ENCODE measurements around the gene LPAR1. TPM values are rescaled to one million over a fixed set of nuclear protein-coding genes. Genes with fewer than 3 reads are reported as not detected.

LPAR1 gene
- total RNA-seq, 1 experiment from 2014 or later, result 28.3 TPM

DNA sequence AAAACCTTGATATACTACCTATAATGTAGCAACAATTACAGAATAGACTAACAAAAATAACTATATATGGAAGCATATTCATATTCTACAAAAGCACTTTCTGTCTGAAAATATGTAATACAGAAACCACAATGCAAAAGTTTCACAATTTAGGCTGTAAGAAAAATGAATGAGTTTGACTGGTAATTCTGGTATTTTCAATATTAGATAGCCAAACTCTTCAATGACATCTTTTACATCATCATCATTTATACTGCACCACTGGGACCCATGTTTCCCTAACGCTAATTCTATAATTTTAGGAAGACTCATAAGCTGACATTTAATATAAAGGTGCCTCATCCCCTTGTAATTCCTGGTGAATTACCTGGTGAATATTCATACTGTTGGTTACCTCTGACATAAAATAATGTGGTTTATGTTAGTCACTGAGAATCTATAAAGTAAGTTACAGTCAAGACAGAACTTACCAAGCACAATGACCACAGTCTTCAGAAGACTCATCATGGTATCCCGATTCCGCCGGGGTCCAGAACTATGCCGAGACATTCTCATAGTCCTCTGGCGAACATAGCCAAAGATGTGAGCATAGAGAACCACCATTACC is 97.2 kb downstream of the LPAR1 start:
- no peak overlapping the region for H3K4me3 ChIP-seq (ENCODE audit: low read depth, low read length, poor library complexity, severe bottlenecking)
- CTCF ChIA-PET, result no interaction called here
- DNase-seq (ENCODE audit: low spot score), result no peak
- H3K27me3 ChIP-seq (replicated peaks; ENCODE audit: insufficient read depth, low read depth, low read length, poor library complexity), result no peaks in the 10 kb centered on the region
- no peaks in the 10 kb centered on the region for H3K9me3 ChIP-seq (ENCODE audit: low read depth, low read length, poor library complexity, severe bottlenecking)
- H3K27ac ChIP-seq (ENCODE audit: low read depth, low read length, poor library complexity, severe bottlenecking), result no peak overlapping the region
- TF ChIP-seq, protein P1, sequence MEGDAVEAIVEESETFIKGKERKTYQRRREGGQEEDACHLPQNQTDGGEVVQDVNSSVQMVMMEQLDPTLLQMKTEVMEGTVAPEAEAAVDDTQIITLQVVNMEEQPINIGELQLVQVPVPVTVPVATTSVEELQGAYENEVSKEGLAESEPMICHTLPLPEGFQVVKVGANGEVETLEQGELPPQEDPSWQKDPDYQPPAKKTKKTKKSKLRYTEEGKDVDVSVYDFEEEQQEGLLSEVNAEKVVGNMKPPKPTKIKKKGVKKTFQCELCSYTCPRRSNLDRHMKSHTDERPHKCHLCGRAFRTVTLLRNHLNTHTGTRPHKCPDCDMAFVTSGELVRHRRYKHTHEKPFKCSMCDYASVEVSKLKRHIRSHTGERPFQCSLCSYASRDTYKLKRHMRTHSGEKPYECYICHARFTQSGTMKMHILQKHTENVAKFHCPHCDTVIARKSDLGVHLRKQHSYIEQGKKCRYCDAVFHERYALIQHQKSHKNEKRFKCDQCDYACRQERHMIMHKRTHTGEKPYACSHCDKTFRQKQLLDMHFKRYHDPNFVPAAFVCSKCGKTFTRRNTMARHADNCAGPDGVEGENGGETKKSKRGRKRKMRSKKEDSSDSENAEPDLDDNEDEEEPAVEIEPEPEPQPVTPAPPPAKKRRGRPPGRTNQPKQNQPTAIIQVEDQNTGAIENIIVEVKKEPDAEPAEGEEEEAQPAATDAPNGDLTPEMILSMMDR (conservative IDR thresholded peaks at IDR 0.05; ENCODE audit: low read depth, low read length), result no peak
- no peak for TF ChIP-seq EZH2 (IDR thresholded peaks at IDR 0.05; ENCODE audit: borderline replicate concordance, low read depth, low read length, poor library complexity, severe bottlenecking)
- POLR2A ChIA-PET (ENCODE audit: low non-redundant PET), result no interaction called here
- intact Hi-C loops (cut with micrococcal nuclease; ENCODE audit: unreplicated experiment), result no loop called here
- H3K4me1 ChIP-seq (ENCODE audit: insufficient read depth, low read length, poor library complexity, severe bottlenecking), result peaks cover 4% of the 10 kb centered on the region
- H3K36me3 ChIP-seq (ENCODE audit: insufficient read depth, low read length, poor library complexity, severe bottlenecking), result peaks cover 19% of the 10 kb centered on the region
- no TSS peak for BruUV-seq (replicated peaks)

DNA sequence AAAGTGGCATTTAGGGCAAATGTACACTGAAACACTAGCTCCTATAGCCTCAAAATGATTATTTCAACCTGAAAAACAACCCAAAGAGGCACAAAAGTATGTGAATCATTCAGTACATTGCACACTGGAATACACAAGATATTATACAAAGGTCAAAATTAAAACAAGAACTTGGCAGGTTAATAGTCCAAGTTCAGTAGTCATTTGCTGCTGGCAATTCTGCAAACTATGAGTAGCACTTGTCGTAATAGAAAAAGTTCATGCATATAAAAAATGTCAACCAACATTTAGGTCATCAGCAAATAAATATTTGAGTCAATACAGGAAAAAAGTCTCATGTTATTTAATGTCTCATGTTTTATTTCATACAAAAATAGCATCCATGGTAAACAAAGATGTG is 98.7 kb downstream of the LPAR1 start:
- Histone ChIP-seq H3K27ac (ENCODE audit: low read depth, low read length, poor library complexity, severe bottlenecking) (no peak overlapping the region), H3K4me3 (ENCODE audit: low read depth, low read length, poor library complexity, severe bottlenecking) (no peak overlapping the region), H3K27me3 (replicated peaks; ENCODE audit: insufficient read depth, low read depth, low read length, poor library complexity) (no peaks in the 10 kb centered on the region), H3K36me3 (ENCODE audit: insufficient read depth, low read length, poor library complexity, severe bottlenecking) (peaks cover 19% of the 10 kb centered on the region), H3K4me1 (ENCODE audit: insufficient read depth, low read length, poor library complexity, severe bottlenecking) (peaks cover 4% of the 10 kb centered on the region), H3K9me3 (ENCODE audit: low read depth, low read length, poor library complexity, severe bottlenecking) (no peaks in the 10 kb centered on the region)
- intact Hi-C loops (cut with micrococcal nuclease; ENCODE audit: unreplicated experiment), result no loop called here
- BruUV-seq (replicated peaks), result no TSS peak
- ChIA-PET CTCF (no interaction called here), POLR2A (ENCODE audit: low non-redundant PET) (no interaction called here)
- DNase-seq (ENCODE audit: low spot score), result no peak
- TF ChIP-seq EZH2 (IDR thresholded peaks at IDR 0.05; ENCODE audit: borderline replicate concordance, low read depth, low read length, poor library complexity, severe bottlenecking), result no peak
- TF ChIP-seq, protein P1 (conservative IDR thresholded peaks at IDR 0.05; ENCODE audit: low read depth, low read length), result no peak

DNA sequence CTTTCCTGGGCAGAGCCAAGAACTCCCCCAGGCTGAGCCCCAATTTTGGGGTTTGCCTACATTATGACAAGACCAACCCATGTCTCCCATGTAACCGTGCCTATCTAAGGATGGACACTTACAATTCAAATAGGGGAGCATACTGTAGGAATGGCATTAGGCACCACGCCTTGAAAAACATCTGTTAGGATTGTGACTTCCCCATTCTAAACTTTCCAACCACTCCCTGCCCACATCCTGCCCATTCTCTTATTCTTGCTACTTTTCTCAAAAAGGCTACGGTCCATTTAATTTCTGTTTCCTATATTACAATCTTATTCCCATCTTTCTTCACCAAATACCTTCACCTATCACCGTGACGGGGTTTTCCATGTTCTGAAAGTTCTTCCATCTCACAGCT is 99.2 kb downstream of the LPAR1 start:
- POLR2A ChIA-PET (ENCODE audit: low non-redundant PET), result no interaction called here
- intact Hi-C loops (cut with micrococcal nuclease; ENCODE audit: unreplicated experiment), result no loop called here
- no TSS peak for BruUV-seq (replicated peaks)

More for the DNA sequence above, 99.2 kb downstream of the LPAR1 start:
- no peaks in the 10 kb centered on the region for H3K9me3 ChIP-seq (ENCODE audit: low read depth, low read length, poor library complexity, severe bottlenecking)
- H3K27me3 ChIP-seq (replicated peaks; ENCODE audit: insufficient read depth, low read depth, low read length, poor library complexity), result no peaks in the 10 kb centered on the region
- DNase-seq (ENCODE audit: low spot score), result no peak
- TF ChIP-seq, protein P1 (conservative IDR thresholded peaks at IDR 0.05; ENCODE audit: low read depth, low read length), result no peak
- TF ChIP-seq EZH2 (IDR thresholded peaks at IDR 0.05; ENCODE audit: borderline replicate concordance, low read depth, low read length, poor library complexity, severe bottlenecking), result no peak
- CTCF ChIA-PET, result no interaction called here
- H3K36me3 ChIP-seq (ENCODE audit: insufficient read depth, low read length, poor library complexity, severe bottlenecking), result peaks cover 19% of the 10 kb centered on the region
- no peak overlapping the region for H3K27ac ChIP-seq (ENCODE audit: low read depth, low read length, poor library complexity, severe bottlenecking)
- H3K4me1 ChIP-seq (ENCODE audit: insufficient read depth, low read length, poor library complexity, severe bottlenecking), result peaks cover 8% of the 10 kb centered on the region
- H3K4me3 ChIP-seq (ENCODE audit: low read depth, low read length, poor library complexity, severe bottlenecking), result no peak overlapping the region

Measured in A673 (cell line).